MG63 (cell line): ENCODE results near the gene PRKN. TPM values are rescaled to one million over a fixed set of nuclear protein-coding genes. Genes with fewer than 3 reads are reported as not detected.

Experiments
- DNase-seq: peaks from one replicate; pipeline ENCODE4 v3.0.0-alpha.2; 2020
- H3K27me3 ChIP-seq: fragments of 250-450 bp; sonication (Bioruptor Pico); 2 replicates; pipeline ENCODE4 v1.5.1; 2020; ENCODE audit warnings: mild to moderate bottlenecking, moderate library complexity
- H3K36me3 ChIP-seq: fragments of 250-450 bp; sonication (Bioruptor Pico); 2 replicates; pipeline ENCODE4 v1.5.1; 2020; ENCODE audit warnings: mild to moderate bottlenecking, moderate library complexity
- H3K4me3 ChIP-seq: fragments of 250-450 bp; sonication (Bioruptor Pico); 2 replicates; pipeline ENCODE4 v1.5.1; 2020; ENCODE audit warnings: mild to moderate bottlenecking, moderate library complexity
- H3K9me3 ChIP-seq: fragments of 250-450 bp; sonication (Bioruptor Pico); 2 replicates; pipeline ENCODE4 v1.5.1; 2020; ENCODE audit warnings: mild to moderate bottlenecking, moderate library complexity
- total RNA-seq: library from RNA; depleted of rRNA; stranded (reverse); fragments of >200 nt; shearing (Covaris generic); gene quantifications from 2 replicates; pipeline ENCODE4 v1.2.3, GENCODE V29; 2014; ENCODE audit warnings: low replicate concordance

Gene PRKN
- total RNA-seq, 1 experiment from 2014 or later = not detected

DNA sequence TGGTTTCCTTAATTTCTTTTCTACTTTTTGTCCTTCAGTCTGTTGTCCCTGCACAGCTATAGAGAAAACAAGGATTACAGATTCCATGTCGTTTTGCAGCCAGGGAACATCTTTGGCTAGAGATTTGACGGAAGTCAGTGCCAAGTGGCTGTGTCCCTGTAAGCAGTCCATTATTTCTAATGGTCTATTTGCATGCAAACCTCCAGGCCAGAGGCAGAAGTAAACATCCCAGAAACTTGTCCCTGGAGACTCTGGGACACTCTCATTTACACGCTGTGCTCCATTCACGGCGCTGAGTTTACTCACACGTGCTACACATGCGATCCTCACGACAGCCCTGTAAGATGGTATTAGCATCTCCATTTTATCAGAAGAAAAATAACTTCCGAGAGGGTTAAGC, 355.5 kb downstream of the PRKN start:
- H3K4me3 ChIP-seq = no peak overlapping the region
- no peak for DNase-seq
- H3K9me3 ChIP-seq = no peaks in the 10 kb centered on the region
- no peaks in the 10 kb centered on the region for H3K27me3 ChIP-seq
- no peaks in the 10 kb centered on the region for H3K36me3 ChIP-seq

DNA sequence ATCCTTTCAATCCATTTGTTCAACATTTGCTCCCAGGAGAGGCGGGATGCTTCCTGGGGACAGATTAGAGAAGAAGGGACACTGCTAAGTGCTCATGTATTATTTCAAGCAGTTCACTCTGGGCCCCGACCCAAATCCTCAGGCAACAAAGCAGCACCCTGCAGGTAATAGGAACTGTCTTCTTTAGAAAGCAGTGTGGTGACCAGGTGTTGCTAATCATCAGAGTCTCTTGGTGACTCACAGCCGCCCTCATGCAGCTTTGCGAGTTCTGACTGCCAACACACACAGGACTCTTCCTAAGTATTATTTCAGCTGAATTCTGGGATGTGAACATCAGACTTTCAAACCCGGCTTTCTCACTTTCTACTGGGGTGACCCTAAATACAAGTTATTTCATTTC, 356.4 kb downstream of the PRKN start:
- Histone ChIP-seq H3K27me3 (no peaks in the 10 kb centered on the region), H3K9me3 (no peaks in the 10 kb centered on the region), H3K36me3 (no peaks in the 10 kb centered on the region), H3K4me3 (no peak overlapping the region)
- peak; percentile 10 for DNase-seq

DNA sequence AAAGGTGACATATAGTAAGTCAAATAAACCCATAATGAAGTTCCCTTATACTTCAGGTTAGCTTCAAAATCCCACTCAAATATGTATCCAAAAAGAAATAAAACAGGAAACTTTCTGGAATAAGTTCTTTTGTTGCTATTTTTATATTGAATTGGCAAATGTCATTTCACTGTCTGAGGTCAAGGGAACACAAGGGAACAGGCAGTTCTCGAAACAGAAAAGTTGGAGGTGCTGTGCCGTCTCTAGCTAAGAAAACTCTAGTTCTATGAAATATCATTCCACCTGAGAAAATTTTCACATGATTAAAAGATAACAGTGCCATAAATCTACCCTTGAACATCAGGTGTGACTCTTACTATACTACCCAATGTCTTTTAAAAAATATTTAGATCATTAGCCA, 358.5 kb downstream of the PRKN start:
- Histone ChIP-seq H3K27me3 (no peaks in the 10 kb centered on the region), H3K9me3 (no peaks in the 10 kb centered on the region), H3K4me3 (no peak overlapping the region), H3K36me3 (no peaks in the 10 kb centered on the region)
- DNase-seq = no peak

DNA sequence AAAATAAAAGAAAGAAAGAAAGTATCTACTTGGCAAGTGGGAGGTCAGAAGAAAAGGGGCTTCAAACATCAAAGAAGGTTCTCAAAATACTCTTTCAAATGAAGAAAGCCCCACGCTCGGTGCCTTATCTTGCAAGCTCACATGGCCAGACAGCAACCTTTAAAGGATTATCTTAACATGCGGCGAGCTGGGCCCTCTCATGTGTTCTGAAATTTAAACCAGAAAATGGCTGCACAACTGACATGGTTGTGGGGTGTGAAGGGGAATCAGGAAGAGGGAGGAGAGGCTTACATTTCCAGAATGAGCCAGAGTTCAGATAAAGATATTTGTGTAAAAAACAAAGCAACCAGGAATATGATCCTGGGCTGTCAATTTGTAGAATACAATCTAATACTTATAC, 363.1 kb downstream of the PRKN start:
- no peak overlapping the region for H3K4me3 ChIP-seq
- no peak for DNase-seq
- no peaks in the 10 kb centered on the region for H3K9me3 ChIP-seq
- H3K27me3 ChIP-seq = no peaks in the 10 kb centered on the region
- H3K36me3 ChIP-seq = no peaks in the 10 kb centered on the region

GRCh38 chr6:162363757-162364156, 363.8 kb downstream of the PRKN start:
- no peaks in the 10 kb centered on the region for H3K36me3 ChIP-seq
- no peak overlapping the region for H3K4me3 ChIP-seq
- no peak for DNase-seq
- H3K27me3 ChIP-seq = no peaks in the 10 kb centered on the region
- H3K9me3 ChIP-seq = no peaks in the 10 kb centered on the region

DNA sequence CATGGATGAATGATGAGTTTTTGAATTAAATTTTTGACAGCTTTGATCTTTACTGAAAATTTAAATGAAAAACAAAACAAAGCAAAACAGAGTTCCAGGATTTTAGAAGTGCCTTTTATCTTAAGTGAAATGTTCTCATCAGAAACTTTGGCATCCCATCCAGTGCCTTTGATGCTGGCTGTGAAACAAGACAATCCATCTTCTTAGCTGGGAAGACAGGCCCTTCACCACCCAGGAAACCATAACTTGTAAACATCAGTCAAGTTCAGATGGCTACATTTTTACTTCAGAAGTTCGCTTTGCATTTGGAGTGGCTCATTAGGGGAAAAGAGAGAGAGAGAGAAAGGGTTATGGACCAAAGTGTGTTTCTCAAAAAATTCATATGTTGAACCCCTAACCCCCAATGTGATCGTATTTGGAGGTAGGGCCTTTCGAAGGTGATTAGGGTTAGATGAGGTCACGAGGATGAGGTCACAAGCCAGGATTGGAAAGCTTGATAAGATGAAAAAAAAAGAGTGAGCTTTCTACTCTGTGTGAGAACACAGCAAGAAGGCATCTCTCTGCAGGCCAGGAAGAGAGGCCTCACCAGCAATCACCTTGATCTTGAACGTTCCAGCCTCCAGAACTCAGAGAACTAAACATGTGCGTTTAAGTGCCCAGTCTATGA, 366.5 kb downstream of the PRKN start:
- DNase-seq = no peak
- Histone ChIP-seq H3K9me3 (no peaks in the 10 kb centered on the region), H3K36me3 (no peaks in the 10 kb centered on the region), H3K27me3 (no peaks in the 10 kb centered on the region; the same call in 1 of the 2 replicates), H3K4me3 (no peak overlapping the region)

GRCh38 chr6:162358625-162359024, 368.9 kb downstream of the PRKN start:
- Histone ChIP-seq H3K9me3 (no peaks in the 10 kb centered on the region), H3K36me3 (no peaks in the 10 kb centered on the region), H3K27me3 (no peaks in the 10 kb centered on the region; the same call in 1 of the 2 replicates), H3K4me3 (no peak overlapping the region)
- DNase-seq = no peak

DNA sequence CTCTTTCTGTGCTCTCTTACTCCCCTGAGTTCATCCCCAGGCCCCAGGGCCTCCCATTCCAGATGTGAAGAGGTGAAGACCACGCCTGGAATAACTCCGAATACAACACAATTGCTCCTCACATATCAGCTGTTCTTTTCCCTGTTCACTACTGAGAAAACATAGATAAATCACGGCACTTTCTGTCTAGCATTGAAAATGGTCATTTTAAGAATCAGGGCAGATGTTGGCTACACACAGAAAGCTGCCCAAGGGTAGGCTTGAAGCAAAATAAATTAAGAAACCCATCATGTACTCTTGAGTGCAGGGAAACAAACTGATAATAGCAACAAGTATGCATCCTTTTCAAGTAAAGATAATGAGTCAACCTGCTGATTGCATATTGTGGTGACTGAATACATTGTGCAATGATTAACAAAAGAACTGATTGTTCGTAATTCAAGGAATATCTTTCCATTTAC, 382.5 kb downstream of the PRKN start:
- DNase-seq = no peak

DNA sequence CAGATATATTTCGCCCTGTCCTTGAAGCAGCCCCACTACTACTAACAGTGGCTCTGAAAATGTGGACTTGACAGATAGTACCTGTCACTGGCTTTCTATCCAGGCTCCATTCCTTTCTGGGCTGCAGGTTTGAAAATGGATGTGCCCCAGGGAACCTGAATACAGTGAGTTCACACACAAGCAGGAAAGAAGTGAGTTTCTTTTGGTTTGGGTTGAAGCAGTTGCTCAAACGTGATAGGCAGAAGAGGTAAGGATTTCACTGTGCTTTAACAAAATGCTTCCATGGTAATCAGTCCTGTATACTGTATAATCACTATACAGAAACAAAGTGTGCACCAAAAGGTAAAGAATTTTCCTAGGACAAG, 382.9 kb downstream of the PRKN start:
- Histone ChIP-seq H3K36me3 (no peaks in the 10 kb centered on the region), H3K27me3 (no peaks in the 10 kb centered on the region), H3K9me3 (no peaks in the 10 kb centered on the region), H3K4me3 (no peak overlapping the region)
- no peak for DNase-seq

More for the DNA sequence above, 382.5 kb downstream of the PRKN start:
- no peak overlapping the region for H3K4me3 ChIP-seq
- no peaks in the 10 kb centered on the region for H3K9me3 ChIP-seq
- H3K27me3 ChIP-seq = no peaks in the 10 kb centered on the region
- no peaks in the 10 kb centered on the region for H3K36me3 ChIP-seq

DNA sequence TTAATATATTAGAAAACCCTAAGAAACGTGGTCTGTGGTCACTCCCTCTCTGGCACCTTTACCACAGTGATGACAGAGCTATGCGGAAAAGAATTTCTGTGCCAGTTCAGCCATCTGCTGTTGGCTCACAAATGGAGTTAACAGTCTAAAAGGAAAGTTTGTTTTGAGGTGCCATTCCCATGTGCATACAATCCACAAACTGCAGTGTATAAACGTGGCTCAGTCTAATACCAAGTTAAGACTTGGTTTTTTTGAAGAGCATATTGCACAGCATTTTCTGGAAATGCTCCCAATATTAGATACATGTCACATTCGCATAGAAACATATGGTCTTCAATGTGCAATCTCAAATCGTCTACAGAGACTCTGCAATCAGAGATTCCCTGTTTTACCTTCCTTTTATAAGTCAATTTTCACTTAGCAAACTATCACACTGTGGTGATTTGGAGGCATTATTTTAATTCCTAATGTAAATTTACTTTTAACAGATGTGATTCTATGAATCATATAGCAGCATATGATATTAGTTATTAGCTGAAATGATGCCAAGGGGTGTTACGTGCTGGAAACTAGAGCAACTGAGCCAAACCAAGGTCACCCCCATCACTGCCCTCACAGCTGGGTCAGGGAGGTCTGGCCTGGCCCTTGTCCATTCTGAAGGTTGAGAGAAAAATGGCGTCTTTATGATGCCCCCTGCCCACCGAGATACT, 383.5 kb downstream of the PRKN start:
- H3K27me3 ChIP-seq = no peaks in the 10 kb centered on the region
- H3K36me3 ChIP-seq = no peaks in the 10 kb centered on the region
- DNase-seq = peak; percentile 62
- no peaks in the 10 kb centered on the region for H3K9me3 ChIP-seq
- H3K4me3 ChIP-seq = no peak overlapping the region

- no peak overlapping the region for H3K4me3 ChIP-seq
- H3K36me3 ChIP-seq = no peaks in the 10 kb centered on the region
- DNase-seq = peak; percentile 14
- H3K9me3 ChIP-seq = no peaks in the 10 kb centered on the region
- no peaks in the 10 kb centered on the region for H3K27me3 ChIP-seq
Measured at GRCh38 chr6:162343198-162343935, 384.2 kb downstream of the PRKN start.

GRCh38 chr6:162337412-162337811, 390.2 kb downstream of the PRKN start:
- Histone ChIP-seq H3K9me3 (no peaks in the 10 kb centered on the region), H3K27me3 (no peaks in the 10 kb centered on the region), H3K4me3 (no peak overlapping the region), H3K36me3 (no peaks in the 10 kb centered on the region)
- DNase-seq = no peak

DNA sequence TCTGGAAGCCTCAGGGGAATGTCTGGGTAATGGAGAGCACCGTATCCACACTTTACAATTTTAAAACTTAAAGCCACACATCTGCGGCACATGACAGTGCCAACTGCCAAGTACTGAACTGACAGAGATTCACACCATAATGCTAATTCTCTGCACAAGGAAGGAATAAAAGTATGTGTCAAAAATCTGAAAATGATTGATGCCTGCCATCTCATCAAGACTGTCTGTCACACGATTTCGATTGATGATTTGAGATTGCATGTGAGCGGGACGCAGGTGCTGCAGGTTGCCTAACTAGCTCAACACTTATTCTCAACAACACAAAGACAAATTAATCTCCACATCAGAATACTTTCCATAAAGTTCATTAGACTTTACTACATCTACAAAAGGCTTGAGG, 391.2 kb downstream of the PRKN start:
- no peaks in the 10 kb centered on the region for H3K27me3 ChIP-seq
- DNase-seq = no peak
- no peaks in the 10 kb centered on the region for H3K9me3 ChIP-seq
- H3K36me3 ChIP-seq = no peaks in the 10 kb centered on the region
- no peak overlapping the region for H3K4me3 ChIP-seq

- Histone ChIP-seq H3K36me3 (no peaks in the 10 kb centered on the region), H3K9me3 (no peaks in the 10 kb centered on the region), H3K4me3 (no peak overlapping the region), H3K27me3 (no peaks in the 10 kb centered on the region)
- DNase-seq = no peak
Measured at GRCh38 chr6:162332365-162332764, 395.2 kb downstream of the PRKN start.

DNA sequence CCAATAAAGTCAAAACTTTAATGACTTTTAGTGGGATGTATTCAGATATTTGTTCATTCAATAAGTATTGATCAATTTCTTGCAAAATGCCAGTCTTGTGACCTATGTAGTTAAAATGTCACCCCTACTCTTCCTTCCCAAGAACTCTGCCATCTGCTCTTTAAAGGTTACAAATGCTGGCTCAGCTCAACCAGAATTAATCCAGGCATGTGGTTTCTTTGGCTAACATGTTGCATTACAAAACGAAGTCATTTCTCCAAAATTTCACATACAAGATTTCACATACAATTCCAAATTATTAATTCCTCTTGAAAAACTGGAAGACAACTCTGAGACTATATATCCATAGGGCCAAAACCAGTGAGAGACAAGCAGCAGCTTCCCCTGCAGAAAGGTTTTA, 395.7 kb downstream of the PRKN start:
- Histone ChIP-seq H3K9me3 (no peaks in the 10 kb centered on the region), H3K4me3 (no peak overlapping the region), H3K27me3 (no peaks in the 10 kb centered on the region), H3K36me3 (no peaks in the 10 kb centered on the region)
- no peak for DNase-seq

DNA sequence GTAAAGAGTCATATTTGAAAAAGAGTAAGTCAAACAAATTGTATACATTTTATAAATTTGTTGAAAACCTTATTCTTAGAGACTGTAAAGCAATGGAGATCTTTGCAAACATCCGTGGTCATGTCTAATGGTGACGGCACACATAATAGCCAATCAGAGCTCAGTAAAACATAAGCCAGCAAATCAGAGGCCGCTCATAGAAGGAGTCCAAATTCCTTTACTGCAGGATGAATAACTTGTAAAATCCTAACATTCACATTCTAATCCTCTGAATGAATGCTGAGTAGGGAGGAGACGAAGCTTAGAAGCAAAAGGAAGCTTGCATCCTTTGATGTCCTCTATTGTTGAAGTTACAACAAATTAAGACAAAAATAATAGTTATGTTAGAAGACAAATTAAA, 401.7 kb downstream of the PRKN start:
- DNase-seq = no peak
- Histone ChIP-seq H3K4me3 (no peak overlapping the region), H3K36me3 (no peaks in the 10 kb centered on the region), H3K27me3 (no peaks in the 10 kb centered on the region), H3K9me3 (peaks cover 6% of the 10 kb centered on the region)

DNA sequence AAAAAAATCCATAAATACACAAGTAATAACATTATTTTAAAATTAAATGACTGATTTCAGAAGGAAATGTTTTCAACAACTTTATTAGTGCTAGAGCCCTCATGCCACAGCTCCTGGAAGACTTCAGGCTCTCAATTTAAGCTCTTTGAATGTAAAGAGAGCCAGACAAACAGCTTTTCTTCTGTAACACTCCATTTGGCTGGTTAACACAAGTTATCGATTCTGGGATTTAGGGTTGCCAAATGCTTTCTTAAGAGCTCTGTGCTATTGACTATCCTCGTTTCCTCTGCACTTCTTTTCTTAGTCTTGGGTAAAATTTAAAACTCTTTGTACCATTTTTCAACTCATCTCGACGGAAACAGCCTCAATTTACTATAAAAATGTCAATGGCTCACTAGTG, 402.5 kb downstream of the PRKN start:
- Histone ChIP-seq H3K4me3 (no peak overlapping the region), H3K36me3 (no peaks in the 10 kb centered on the region), H3K27me3 (no peaks in the 10 kb centered on the region), H3K9me3 (peaks cover 6% of the 10 kb centered on the region)
- no peak for DNase-seq
